ENCODE results near the gene ARCN1.

The ARCN1 gene

DNA sequence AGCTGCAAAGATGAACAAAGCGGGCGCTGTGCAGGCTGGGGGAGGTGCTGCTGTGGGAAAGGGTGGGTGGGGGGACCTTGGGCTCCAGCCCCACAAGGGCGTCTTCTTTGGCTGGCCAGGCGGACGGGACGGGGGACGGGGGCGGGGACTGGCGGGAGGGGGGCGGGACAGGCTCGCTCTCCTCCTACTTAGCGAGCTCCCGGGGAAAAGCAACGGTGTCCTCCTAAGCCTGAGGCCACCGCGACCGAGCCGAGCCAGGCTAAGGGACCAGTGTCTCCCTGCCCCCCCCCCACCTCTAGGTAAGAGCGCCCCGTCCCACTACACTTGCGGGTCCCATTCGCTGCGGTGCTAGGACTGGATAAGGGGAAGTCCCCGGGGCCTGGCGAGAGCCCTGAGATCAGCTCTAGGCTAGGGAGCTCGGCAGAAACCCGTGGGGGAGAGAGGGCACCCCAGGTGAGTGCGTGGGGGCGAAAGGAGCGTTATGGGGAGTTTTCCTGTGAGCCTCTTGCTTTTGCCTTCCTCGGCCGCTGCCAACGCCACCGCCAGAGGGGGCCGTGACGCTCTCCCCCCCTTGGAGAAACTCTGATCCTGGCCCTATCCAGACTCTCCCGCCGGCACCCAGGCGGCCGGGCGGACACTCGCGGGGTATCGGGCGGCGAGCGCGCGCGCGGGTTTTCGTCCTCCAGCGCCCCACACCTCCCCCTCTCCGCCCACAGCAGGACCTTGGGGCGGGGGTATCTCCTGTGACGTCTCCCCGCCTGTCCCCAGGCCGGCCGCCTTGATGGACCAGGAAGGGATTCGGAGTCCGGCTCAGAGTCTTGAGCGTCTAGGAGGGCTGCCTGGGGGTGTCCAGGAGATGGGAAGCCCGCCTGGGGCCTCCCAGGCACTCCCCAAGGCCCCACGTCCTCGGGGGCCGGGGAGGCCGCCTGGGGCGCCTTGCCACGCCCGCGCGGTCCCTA, 35.5 kb downstream of the ARCN1 start, which contains the start of gene PHLDB1:
PHLDB1 (plus strand) TSS at position 215 of the 959 bp plus-strand sequence. CDS start 6,222 bp downstream, outside the sequence.
- no peak for TF ChIP-seq GATA3 (IDR thresholded peaks at IDR 0.05; ENCODE audit: low read depth, low read length)
- no peak for TF ChIP-seq GATA2 (IDR thresholded peaks at IDR 0.05; ENCODE audit: low read depth, low read length)

GRCh38 chr11:118608360-118609227, 36.4 kb downstream of the ARCN1 start:
- no peak for TF ChIP-seq GATA2 (IDR thresholded peaks at IDR 0.05; ENCODE audit: low read depth, low read length)
- TF ChIP-seq GATA3 (IDR thresholded peaks at IDR 0.05; ENCODE audit: low read depth, low read length): no peak

DNA sequence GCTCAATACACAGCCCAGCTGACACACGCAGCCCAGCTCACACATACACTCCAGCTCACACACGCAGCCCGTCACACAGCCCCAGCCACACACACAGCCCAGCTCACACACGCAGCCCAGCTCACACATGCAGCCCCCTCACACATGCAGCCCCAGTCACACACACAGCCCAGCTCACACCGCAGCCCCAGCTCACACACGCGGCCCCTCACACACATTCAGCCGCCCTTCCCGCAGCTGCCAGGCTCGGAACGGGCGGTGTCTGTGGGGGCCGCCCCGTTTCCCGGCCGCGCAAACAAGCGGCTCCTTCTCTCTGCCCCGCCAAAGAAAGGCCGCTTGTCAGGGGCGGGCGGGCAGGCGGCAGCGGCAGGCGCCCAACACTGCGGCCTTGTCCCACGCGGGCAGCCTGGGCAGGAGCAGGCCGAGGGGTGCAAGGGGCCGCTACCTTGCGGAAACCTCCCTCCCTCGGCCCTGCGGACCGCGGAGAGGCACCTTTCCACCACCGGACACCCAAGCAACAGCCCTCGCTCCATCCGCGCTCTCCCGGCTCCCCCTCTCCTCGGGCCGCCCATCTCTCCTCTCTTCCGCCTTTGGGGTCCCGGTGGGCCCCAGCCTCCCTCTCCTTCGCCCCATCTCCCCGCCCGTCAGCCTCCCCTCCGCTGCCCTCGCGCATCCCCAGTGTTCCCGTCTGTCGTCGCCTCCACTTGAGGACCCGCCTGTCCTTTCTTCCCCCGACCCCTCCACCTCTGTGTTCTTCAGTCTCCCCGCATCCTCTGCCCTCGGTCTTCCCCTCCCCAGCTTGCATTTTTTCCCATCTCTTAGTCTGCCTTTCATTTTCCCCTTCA, 37.4 kb downstream of the ARCN1 start:
- no peak for TF ChIP-seq GATA2 (IDR thresholded peaks at IDR 0.05; ENCODE audit: low read depth, low read length)
- no peak for TF ChIP-seq GATA3 (IDR thresholded peaks at IDR 0.05; ENCODE audit: low read depth, low read length)

DNA sequence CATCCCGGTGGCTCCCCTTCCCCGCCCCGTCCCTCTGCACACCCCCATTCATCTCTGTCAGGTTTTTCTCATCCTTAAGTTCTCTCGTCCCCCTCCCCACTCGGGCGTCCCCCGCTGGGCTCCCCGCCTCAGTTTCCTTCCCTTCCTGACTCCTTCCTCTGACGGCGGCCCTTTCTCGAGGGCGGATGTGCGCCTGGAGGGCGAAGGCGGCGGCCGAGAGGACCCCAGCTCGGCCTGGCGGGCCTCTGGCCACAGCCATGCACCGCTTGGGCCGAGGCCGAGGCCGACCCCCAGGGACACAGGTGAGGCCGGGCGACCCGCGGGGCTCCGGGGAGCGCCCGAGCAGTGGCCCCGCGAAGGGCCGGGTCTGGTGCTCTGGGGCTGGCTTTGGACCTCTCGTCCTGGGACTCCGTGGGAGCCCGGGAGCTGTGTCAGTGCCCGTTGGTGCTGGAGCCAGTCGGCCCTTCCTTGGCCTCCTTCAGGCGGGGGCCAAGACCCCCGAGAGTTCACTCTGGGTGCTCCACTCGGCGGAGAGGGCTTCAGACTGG, 38.1 kb downstream of the ARCN1 start:
- TF ChIP-seq GATA3 (IDR thresholded peaks at IDR 0.05; ENCODE audit: low read depth, low read length): no peak
- no peak for TF ChIP-seq GATA2 (IDR thresholded peaks at IDR 0.05; ENCODE audit: low read depth, low read length)

- TF ChIP-seq GATA2 (IDR thresholded peaks at IDR 0.05; ENCODE audit: low read depth, low read length): no peak
- no peak for TF ChIP-seq GATA3 (IDR thresholded peaks at IDR 0.05; ENCODE audit: low read depth, low read length)
Observed at GRCh38 chr11:118610773-118611432, 38.7 kb downstream of the ARCN1 start.

DNA sequence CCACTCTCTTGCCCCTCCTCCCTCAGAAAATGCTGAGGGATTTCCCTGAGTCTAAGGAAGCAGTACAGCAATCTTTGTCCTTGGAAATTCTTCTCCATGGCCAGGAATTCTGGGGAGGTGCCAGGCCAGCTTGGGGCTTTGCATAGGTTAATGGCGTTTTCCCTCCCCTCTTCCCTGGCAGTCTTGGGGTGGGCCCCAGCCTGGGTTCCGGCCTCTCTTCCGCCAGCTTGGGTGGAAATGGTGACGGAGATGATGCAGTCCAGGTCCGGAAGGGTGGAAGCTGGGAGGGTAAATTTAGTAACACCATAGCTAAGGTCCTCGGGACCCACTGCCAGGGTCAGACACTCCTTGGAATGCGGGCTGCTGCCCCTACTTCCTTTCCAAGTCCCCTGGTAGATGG, 40.2 kb downstream of the ARCN1 start:
- TF ChIP-seq GATA2 (IDR thresholded peaks at IDR 0.05; ENCODE audit: low read depth, low read length): no peak
- no peak for TF ChIP-seq GATA3 (IDR thresholded peaks at IDR 0.05; ENCODE audit: low read depth, low read length)

DNA sequence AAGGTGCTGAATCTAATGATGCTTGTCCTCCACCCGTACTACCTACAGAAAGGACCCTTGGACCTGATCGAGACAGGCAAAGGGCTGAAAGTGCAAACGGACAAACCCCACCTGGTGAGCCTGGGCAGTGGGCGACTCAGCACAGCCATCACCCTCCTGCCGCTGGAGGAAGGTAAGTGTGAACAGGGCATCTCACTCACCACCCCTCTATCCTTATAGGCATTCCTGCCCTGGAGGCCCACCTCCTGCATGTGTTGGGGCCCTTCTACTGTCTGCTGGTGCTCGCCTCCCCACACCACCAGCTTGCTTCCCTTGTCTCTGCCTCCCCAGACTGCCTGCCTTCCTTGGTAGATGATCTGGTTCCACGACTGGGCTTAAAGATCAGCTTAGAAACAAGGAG, 42.3 kb downstream of the ARCN1 start:
- no peak for TF ChIP-seq GATA3 (IDR thresholded peaks at IDR 0.05; ENCODE audit: low read depth, low read length)
- TF ChIP-seq GATA2 (IDR thresholded peaks at IDR 0.05; ENCODE audit: low read depth, low read length): no peak

- TF ChIP-seq GATA2 (IDR thresholded peaks at IDR 0.05; ENCODE audit: low read depth, low read length): no peak
- no peak for TF ChIP-seq GATA3 (IDR thresholded peaks at IDR 0.05; ENCODE audit: low read depth, low read length)
Observed at GRCh38 chr11:118615282-118615975, 43.2 kb downstream of the ARCN1 start.

DNA sequence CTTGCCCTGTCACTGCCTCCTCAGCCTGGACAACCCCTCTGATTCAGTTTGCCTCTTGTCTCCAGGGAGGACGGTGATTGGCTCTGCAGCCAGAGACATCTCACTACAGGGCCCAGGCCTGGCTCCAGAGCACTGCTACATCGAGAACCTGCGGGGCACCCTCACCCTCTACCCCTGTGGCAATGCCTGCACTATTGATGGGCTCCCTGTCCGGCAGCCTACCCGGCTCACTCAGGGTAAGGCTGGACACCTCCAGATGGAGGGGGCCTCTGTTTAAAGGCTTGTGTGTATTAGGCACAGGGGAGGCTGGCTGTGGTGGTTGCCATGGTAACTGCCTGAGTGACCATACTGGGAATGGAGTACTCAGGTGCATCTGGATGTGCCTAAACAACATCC, 43.8 kb downstream of the ARCN1 start:
- TF ChIP-seq GATA3 (IDR thresholded peaks at IDR 0.05; ENCODE audit: low read depth, low read length) (no peak), GATA2 (IDR thresholded peaks at IDR 0.05; ENCODE audit: low read depth, low read length) (no peak)

GRCh38 chr11:118618115-118618990, 46.1 kb downstream of the ARCN1 start:
- TF ChIP-seq GATA2 (IDR thresholded peaks at IDR 0.05; ENCODE audit: low read depth, low read length) (no peak), GATA3 (IDR thresholded peaks at IDR 0.05; ENCODE audit: low read depth, low read length) (no peak)

- TF ChIP-seq GATA3 (IDR thresholded peaks at IDR 0.05; ENCODE audit: low read depth, low read length): no peak
- no peak for TF ChIP-seq GATA2 (IDR thresholded peaks at IDR 0.05; ENCODE audit: low read depth, low read length)
Observed at GRCh38 chr11:118618991-118619375, 46.8 kb downstream of the ARCN1 start.
